GM12878 (cell line): ENCODE results near the gene NME8. TPM values are rescaled to one million over a fixed set of nuclear protein-coding genes. Genes with fewer than 3 reads are reported as not detected.

Source experiments
- CBFB ChIP-seq: IDR thresholded peaks from 2 replicates; pipeline ENCODE4 v1.6.1; 2016; ENCODE audit warnings: antibody characterized with exemption, low read depth
- POLR2AphosphoS2 ChIP-seq: IDR thresholded peaks from 2 replicates; pipeline ENCODE4 v1.6.1; 2011; ENCODE audit warnings: low read depth, mild to moderate bottlenecking, low read length, improper control_type of control experiment, moderate library complexity
- ZNF217 ChIP-seq: fragments of 450-650 bp; IDR thresholded peaks from 2 replicates; pipeline ENCODE4 v1.6.1; 2017; ENCODE audit warnings: antibody characterized with exemption, mild to moderate bottlenecking
- ZSCAN29 ChIP-seq: fragments of 450-650 bp; IDR thresholded peaks from 2 replicates; pipeline ENCODE4 v1.6.1; 2017; ENCODE audit warnings: mild to moderate bottlenecking, moderate library complexity
- ZZZ3 ChIP-seq: IDR thresholded peaks from 2 replicates; pipeline ENCODE4 v1.6.1; 2011; ENCODE audit warnings: low read depth; ENCODE audit not compliant: control insufficient read depth, insufficient read length
- polyA plus RNA-seq, 11 experiments: library from polyadenylated mRNA; depleted of rRNA in 4 of 11; unstranded in 6 of 11; stranded (reverse) in 5 of 11; fragments of >200 nt; fragmentation: Nextera tagmentation in 4 of 11; fragmentation: Illumina TruSeq in 1 of 11; extraction: Ambion mirVana in 4 of 11; extraction: Trizol in 1 of 11; gene quantifications; 1 replicate in 1 of 11; 2 replicates in 10 of 11; pipeline versions ENCODE4 v1.2.1 to v1.2.3, GENCODE V29; 2011 to 2016; ENCODE audit warnings: inconsistent platforms in 2 of 11, missing spikeins in 2 of 11, low read depth in 1 of 11
- total RNA-seq, 4 experiments: library from RNA; depleted of rRNA in 3 of 4; stranded (reverse); fragments of >200 nt in 3 of 4; fragmentation: Illumina TruSeq in 1 of 4; extraction: Trizol in 1 of 4; gene quantifications; 2 replicates each; pipeline versions ENCODE4 v1.2.1 to v1.2.3, GENCODE V29; 2013 to 2021
- TF ChIP-seq, protein P1 (sequence below): fragments of 450-650 bp; IDR thresholded peaks from 2 replicates; pipeline ENCODE4 v1.6.1; 2017; ENCODE audit warnings: mild to moderate bottlenecking, moderate library complexity
- TF ChIP-seq, protein P2 (sequence below): fragments of 450-650 bp; conservative IDR thresholded peaks from 2 replicates; pipeline ENCODE4 v1.6.1; 2017; ENCODE audit warnings: mild to moderate bottlenecking, moderate library complexity
- TF ChIP-seq, protein P3 (sequence below): fragments of 450-650 bp; IDR thresholded peaks from 2 replicates; pipeline ENCODE4 v1.6.1; 2018; ENCODE audit warnings: borderline replicate concordance, mild to moderate bottlenecking; ENCODE audit not compliant: partially characterized antibody

The NME8 gene
- total and polyA plus RNA-seq, 10 of the 15 experiments (the other 5 are each of a cell fraction or from before 2014, with no cell fraction given), result 0.03 to 3.5 (median 0.52) TPM; not detected in 2

DNA sequence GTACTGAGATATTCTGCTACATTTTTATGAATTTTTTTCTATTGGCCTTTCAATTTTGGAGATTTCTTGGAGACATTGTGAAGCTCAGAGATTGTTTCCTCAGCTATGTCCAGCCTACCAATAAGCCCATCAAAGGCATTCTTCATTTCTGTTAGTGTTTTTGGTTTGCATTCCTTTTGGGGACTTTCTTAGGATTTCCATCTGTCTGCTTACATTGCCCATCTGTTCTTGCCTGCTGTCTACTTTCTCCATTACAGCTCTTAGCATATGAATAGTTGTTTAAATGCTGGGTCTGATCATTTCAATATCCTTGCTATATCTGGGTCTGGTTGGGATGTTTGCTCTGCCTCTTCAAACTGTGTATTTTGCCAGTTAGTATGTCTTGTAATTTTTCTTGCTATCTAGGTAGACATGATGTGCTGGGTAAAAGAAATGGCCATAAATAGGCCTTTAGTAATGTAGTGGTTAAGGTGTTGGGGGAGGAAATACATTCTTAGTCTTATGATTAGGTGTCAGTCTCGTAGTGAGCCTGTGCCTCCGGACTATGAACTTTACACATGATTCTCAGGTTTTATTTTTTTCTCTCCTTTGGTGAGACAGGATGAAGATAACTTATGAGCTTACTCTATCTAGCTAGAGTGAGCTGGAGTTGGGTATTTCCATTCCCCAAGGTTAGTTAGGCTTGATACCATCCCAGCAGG lies 32.6 kb upstream of the NME8 start (continued):
- TF ChIP-seq, protein P1, sequence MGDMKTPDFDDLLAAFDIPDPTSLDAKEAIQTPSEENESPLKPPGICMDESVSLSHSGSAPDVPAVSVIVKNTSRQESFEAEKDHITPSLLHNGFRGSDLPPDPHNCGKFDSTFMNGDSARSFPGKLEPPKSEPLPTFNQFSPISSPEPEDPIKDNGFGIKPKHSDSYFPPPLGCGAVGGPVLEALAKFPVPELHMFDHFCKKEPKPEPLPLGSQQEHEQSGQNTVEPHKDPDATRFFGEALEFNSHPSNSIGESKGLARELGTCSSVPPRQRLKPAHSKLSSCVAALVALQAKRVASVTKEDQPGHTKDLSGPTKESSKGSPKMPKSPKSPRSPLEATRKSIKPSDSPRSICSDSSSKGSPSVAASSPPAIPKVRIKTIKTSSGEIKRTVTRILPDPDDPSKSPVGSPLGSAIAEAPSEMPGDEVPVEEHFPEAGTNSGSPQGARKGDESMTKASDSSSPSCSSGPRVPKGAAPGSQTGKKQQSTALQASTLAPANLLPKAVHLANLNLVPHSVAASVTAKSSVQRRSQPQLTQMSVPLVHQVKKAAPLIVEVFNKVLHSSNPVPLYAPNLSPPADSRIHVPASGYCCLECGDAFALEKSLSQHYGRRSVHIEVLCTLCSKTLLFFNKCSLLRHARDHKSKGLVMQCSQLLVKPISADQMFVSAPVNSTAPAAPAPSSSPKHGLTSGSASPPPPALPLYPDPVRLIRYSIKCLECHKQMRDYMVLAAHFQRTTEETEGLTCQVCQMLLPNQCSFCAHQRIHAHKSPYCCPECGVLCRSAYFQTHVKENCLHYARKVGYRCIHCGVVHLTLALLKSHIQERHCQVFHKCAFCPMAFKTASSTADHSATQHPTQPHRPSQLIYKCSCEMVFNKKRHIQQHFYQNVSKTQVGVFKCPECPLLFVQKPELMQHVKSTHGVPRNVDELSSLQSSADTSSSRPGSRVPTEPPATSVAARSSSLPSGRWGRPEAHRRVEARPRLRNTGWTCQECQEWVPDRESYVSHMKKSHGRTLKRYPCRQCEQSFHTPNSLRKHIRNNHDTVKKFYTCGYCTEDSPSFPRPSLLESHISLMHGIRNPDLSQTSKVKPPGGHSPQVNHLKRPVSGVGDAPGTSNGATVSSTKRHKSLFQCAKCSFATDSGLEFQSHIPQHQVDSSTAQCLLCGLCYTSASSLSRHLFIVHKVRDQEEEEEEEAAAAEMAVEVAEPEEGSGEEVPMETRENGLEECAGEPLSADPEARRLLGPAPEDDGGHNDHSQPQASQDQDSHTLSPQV, result 0 out of 2 replicates have a peak, but pooled peaks have one; percentile 18
- TF ChIP-seq, protein P2, sequence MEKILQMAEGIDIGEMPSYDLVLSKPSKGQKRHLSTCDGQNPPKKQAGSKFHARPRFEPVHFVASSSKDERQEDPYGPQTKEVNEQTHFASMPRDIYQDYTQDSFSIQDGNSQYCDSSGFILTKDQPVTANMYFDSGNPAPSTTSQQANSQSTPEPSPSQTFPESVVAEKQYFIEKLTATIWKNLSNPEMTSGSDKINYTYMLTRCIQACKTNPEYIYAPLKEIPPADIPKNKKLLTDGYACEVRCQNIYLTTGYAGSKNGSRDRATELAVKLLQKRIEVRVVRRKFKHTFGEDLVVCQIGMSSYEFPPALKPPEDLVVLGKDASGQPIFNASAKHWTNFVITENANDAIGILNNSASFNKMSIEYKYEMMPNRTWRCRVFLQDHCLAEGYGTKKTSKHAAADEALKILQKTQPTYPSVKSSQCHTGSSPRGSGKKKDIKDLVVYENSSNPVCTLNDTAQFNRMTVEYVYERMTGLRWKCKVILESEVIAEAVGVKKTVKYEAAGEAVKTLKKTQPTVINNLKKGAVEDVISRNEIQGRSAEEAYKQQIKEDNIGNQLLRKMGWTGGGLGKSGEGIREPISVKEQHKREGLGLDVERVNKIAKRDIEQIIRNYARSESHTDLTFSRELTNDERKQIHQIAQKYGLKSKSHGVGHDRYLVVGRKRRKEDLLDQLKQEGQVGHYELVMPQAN, result no peak
- TF ChIP-seq ZSCAN29 (peak; percentile 45; the same call in 1 of the 2 replicates), ZZZ3 (no peak), POLR2AphosphoS2 (no peak), ZNF217 (peak; percentile 97), CBFB (0 out of 2 replicates have a peak, but pooled peaks have one; percentile 25)
- TF ChIP-seq, protein P3, sequence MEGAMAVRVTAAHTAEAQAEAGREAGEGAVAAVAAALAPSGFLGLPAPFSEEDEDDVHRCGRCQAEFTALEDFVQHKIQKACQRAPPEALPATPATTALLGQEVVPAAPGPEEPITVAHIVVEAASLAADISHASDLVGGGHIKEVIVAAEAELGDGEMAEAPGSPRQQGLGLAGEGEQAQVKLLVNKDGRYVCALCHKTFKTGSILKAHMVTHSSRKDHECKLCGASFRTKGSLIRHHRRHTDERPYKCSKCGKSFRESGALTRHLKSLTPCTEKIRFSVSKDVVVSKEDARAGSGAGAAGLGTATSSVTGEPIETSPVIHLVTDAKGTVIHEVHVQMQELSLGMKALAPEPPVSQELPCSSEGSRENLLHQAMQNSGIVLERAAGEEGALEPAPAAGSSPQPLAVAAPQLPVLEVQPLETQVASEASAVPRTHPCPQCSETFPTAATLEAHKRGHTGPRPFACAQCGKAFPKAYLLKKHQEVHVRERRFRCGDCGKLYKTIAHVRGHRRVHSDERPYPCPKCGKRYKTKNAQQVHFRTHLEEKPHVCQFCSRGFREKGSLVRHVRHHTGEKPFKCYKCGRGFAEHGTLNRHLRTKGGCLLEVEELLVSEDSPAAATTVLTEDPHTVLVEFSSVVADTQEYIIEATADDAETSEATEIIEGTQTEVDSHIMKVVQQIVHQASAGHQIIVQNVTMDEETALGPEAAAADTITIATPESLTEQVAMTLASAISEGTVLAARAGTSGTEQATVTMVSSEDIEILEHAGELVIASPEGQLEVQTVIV, result no peak
